ENCODE data around the gene ATP2B3. TPM values are rescaled to one million over a fixed set of nuclear protein-coding genes. Genes with fewer than 3 reads are reported as not detected.

ATP2B3 gene
- polyA plus RNA-seq, 1 donor from 2014 or later, result not detected

DNA sequence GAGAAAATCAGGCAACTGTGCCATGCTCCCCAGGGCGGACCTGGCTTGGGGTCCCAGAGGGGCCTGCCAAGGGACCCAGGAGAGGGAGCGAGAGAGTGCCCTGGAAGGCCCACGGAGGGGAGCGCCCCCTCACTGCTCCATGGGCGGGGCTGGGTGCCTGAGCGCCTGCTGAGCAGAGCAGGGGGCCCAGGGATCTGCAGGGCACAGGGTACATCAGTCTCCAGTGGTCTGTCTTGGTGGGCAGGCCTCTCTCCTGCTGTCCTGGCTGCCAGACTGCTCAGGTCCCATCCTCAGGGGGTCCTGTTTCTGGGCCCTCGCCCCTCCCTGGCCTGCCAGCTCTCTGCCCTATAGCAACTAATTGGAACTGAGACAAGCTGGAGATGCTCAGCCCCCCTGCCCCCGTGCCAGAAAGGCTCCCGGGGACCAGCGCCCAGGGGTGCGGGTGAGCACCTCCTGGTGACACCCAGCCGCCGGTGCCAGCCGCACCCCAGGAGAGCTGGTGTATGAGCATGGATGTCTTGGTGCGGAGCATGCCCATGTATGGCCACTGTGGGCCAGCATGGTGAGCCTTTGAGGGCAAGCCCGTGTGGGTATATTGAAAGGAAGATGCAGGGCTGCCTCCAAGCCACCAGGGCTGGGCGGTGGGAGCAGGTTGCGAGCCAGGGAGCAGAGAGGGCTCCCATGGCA lies 21.4 kb upstream of the ATP2B3 start:
- Mint-ChIP-seq H3K27ac (no peak overlapping the region), H3K9me3 (peaks cover 0 to 2% (median 0%) of the 10 kb centered on the region in 3 donors), H3K36me3 (no peaks in the 10 kb centered on the region), H3K4me1 (no peaks in the 10 kb centered on the region), H3K27me3 (peaks cover 2% of the 10 kb centered on the region), H3K4me3 (no peak overlapping the region)

DNA sequence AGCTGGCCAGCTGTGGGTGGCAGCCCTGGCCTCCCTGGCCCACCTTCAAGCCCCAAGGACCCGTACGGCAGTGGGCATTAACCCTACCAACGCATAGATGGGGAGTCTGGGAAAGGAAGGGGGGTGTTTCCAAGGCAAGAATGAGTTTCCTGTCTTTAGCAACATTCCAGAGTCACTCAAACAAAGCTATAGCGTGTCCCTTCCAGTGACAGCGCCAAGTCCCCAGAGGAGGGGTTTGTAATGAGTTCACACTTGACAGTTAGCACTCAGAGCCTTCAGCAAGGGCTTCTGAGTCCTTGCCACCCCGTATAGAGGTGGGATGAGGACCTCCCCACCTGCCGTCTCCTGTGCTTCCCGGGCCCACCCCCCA lies 20.9 kb upstream of the ATP2B3 start:
- no peak overlapping the region for H3K4me3 Mint-ChIP-seq
- H3K36me3 Mint-ChIP-seq, result no peaks in the 10 kb centered on the region
- no peaks in the 10 kb centered on the region for H3K4me1 Mint-ChIP-seq

DNA sequence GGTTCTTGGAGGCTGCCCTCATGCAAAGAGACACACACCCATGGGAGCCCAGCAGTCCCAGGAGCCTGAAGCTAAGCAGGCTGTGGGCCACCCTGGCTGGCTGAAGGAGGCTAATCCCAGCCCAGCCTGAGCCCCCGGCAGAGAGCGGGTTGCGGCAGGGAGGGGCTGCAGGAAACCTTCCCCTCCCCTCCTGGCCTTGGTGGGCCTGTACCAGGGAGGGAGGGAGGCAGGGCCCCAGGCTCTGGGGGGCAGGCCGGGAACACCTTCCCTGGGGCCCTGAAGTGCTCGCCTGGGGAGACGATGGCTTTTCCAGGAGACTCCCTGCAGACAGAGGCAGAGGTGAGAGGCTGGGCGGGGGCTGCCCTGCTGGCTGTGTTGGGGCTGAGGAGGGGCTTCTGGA lies 19.0 kb upstream of the ATP2B3 start:
- Mint-ChIP-seq H3K9me3 (peaks cover 0 to 2% (median 0%) of the 10 kb centered on the region in 3 donors), H3K27ac (no peak overlapping the region), H3K4me3 (no peak overlapping the region), H3K27me3 (no peaks in the 10 kb centered on the region), H3K36me3 (no peaks in the 10 kb centered on the region), H3K4me1 (no peaks in the 10 kb centered on the region)

More for the DNA sequence above, 20.9 kb upstream of the ATP2B3 start:
- Mint-ChIP-seq H3K9me3 (peaks cover 0 to 2% (median 0%) of the 10 kb centered on the region in 3 donors), H3K27me3 (peaks cover 2% of the 10 kb centered on the region), H3K27ac (no peak overlapping the region)

DNA sequence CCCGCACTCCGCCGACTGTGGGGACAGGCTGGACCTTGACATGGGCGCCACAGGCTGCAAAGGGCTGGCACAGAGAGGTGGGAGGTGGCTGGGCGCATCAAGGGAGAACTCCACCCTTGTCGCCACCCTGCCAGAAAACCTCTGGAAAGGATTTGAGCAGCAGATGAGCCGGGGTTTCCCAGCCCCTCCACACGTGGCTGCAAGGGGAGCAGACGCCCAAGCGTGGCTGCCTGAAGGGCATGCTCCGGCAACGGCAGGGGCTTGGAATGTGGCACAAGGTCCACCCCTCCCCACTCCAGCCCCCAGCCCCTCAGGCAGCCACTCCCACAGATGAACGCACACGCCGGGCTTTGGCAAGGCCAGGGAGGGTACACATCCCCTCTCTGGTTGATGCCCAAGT lies 18.1 kb upstream of the ATP2B3 start:
- peaks cover 0 to 2% (median 0%) of the 10 kb centered on the region in 3 donors for H3K9me3 Mint-ChIP-seq
- no peak overlapping the region for H3K27ac Mint-ChIP-seq
- no peaks in the 10 kb centered on the region for H3K36me3 Mint-ChIP-seq
- H3K27me3 Mint-ChIP-seq, result no peaks in the 10 kb centered on the region
- no peaks in the 10 kb centered on the region for H3K4me1 Mint-ChIP-seq
- H3K4me3 Mint-ChIP-seq, result no peak overlapping the region

DNA sequence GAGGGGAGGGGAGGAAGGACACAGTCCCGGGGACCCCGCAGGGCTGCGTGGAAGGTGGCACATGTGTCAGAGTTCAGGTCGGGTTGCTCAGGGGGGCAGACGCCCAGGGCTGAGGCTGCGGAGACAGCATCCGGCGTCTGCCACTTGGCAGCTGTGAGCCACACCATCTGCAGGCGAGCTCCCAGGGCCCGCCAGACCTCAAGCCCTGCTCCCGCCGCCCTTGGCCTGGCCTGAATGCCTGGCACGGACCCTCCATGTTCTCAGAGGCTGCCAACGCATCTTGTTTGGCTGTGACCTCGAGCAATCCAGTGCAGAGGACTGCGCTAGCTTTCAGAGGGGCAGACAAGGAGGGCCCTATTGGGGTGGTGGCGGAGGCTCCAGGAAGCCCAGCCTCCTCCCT lies 17.6 kb upstream of the ATP2B3 start:
- Mint-ChIP-seq H3K27ac (no peak overlapping the region), H3K4me1 (no peaks in the 10 kb centered on the region), H3K9me3 (peaks cover 0 to 2% (median 0%) of the 10 kb centered on the region in 3 donors), H3K36me3 (no peaks in the 10 kb centered on the region), H3K4me3 (no peak overlapping the region), H3K27me3 (no peaks in the 10 kb centered on the region)

DNA sequence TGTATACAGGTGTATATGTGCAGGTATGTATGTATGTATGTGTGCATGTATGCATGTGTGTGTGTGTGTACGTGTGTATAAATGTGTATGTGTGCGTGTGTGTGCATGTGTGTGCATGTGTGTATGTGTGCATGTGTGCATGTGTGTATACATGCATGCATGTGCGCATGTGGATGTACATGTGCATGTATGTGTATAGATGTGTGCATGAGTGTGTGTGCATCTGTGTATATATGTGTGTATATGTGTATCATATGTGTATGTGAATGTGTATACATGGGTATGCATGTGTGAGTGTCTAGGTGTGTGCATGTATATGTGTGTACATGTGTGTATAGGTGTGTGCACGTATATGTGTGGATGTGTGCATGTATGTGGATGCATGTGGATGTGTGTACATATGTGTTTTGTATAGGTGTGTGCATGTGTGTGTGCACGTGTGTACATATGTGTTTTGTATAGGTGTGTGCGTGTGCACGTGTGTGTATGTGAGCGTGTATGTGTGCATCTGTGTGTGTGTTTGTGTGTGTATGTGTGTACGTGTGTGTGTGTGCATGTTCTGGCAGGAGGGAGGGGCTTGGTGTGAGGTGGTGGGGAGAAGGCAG lies 16.7 kb upstream of the ATP2B3 start:
- Mint-ChIP-seq H3K27me3 (no peaks in the 10 kb centered on the region), H3K27ac (no peak overlapping the region), H3K4me3 (no peak overlapping the region), H3K9me3 (peaks cover 0 to 2% (median 0%) of the 10 kb centered on the region in 3 donors), H3K36me3 (no peaks in the 10 kb centered on the region), H3K4me1 (no peaks in the 10 kb centered on the region)

DNA sequence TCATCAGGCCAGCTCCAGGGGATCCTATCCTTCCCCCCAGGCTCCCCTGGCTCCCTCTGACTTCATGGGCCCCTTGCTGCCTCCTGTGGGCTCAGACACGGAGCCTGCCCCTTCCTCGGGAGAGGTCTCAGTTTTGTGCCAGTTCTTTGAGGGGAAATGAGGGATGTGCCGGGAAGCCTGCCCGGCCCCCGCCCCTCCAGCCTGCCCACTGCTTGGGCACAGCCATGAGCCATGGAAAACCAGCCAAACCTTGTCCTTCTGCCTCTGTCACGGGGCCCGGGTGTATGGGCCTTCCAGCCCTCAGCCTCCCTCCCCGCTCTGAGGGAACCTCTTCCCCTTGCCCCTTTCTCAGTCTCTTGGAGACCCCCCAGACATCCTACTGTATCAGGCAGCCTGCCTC lies 15.9 kb upstream of the ATP2B3 start:
- no peaks in the 10 kb centered on the region for H3K4me1 Mint-ChIP-seq
- H3K27me3 Mint-ChIP-seq, result no peaks in the 10 kb centered on the region
- H3K27ac Mint-ChIP-seq, result no peak overlapping the region
- H3K36me3 Mint-ChIP-seq, result no peaks in the 10 kb centered on the region
- peaks cover 0 to 2% (median 0%) of the 10 kb centered on the region in 3 donors for H3K9me3 Mint-ChIP-seq
- H3K4me3 Mint-ChIP-seq, result no peak overlapping the region

DNA sequence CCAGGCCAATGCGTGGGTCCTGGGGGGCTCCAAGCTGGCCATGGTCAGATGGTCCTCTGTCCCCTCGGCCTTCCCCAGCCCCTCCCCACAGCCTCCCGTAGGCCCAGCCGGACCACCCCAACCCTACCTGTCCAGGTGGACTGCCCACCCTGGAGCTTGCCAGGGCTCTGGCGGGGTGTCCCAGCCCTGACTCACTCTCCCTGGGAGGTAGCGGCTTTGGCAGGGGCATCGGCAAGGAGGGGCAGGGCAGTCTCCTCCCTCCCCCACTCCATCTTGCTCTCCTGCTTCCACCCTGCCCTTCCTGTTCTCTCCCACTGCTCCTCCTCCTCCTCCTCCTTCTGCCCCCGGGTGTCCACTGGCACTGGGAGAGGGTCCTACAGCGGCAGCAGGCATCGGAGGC lies 15.3 kb upstream of the ATP2B3 start:
- Mint-ChIP-seq H3K4me3 (no peak overlapping the region), H3K4me1 (no peaks in the 10 kb centered on the region), H3K27ac (no peak overlapping the region), H3K36me3 (no peaks in the 10 kb centered on the region), H3K9me3 (peaks cover 0 to 2% (median 0%) of the 10 kb centered on the region in 3 donors), H3K27me3 (no peaks in the 10 kb centered on the region)

DNA sequence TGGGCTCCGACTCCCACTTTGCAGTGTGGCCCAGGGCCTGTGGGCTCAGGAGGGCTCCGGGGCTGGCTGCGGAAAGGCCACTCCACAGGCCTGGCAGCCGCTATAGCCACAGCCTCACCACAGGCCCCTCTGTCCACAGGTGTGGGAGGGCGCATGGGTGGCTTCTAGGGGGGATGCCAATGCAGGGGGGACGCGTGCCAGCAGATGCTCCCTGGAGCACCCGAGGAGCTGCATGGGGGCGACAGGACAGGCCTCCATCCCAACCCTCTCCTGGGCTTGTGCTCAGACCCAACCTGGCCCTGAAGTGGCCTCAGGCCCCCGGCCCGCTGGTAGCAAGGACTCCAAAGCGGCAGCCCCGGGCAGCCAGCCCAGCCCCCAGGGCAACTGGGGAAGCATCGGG lies 14.6 kb upstream of the ATP2B3 start:
- Mint-ChIP-seq H3K4me1 (peaks cover 0 to 2% (median 0%) of the 10 kb centered on the region in 3 donors), H3K27me3 (peaks cover 3% of the 10 kb centered on the region), H3K9me3 (peaks cover 0 to 2% (median 0%) of the 10 kb centered on the region in 3 donors), H3K36me3 (no peaks in the 10 kb centered on the region), H3K4me3 (no peak overlapping the region), H3K27ac (no peak overlapping the region)

DNA sequence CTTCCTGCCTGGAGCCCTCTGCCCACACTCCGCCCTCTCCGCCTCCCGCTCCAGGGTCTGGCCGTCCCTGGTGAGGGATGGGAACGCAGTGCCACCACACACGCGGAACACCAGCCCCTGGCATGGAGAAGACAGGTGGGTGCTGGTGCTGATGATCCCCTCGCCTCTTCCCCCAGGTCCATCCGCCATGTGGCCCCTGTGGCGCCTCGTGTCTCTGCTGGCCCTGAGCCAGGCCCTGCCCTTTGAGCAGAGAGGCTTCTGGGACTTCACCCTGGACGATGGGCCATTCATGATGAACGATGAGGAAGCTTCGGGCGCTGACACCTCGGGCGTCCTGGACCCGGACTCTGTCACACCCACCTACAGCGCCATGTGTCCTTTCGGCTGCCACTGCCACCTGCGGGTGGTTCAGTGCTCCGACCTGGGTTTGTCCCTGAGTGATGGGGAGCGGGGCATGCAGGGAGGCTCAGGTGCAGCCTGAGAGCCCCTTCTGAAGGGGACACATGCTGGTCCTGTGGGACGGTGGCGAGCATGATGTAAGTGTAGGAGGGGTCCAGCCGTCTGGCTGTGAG lies 12.9 kb upstream of the ATP2B3 start:
- H3K4me3 Mint-ChIP-seq, result no peak overlapping the region
- H3K27ac Mint-ChIP-seq, result no peak overlapping the region
- H3K27me3 Mint-ChIP-seq, result peaks cover 3% of the 10 kb centered on the region
- no peaks in the 10 kb centered on the region for H3K36me3 Mint-ChIP-seq
- peaks cover 0 to 2% (median 0%) of the 10 kb centered on the region in 3 donors for H3K4me1 Mint-ChIP-seq
- peaks cover 0 to 2% (median 0%) of the 10 kb centered on the region in 3 donors for H3K9me3 Mint-ChIP-seq

DNA sequence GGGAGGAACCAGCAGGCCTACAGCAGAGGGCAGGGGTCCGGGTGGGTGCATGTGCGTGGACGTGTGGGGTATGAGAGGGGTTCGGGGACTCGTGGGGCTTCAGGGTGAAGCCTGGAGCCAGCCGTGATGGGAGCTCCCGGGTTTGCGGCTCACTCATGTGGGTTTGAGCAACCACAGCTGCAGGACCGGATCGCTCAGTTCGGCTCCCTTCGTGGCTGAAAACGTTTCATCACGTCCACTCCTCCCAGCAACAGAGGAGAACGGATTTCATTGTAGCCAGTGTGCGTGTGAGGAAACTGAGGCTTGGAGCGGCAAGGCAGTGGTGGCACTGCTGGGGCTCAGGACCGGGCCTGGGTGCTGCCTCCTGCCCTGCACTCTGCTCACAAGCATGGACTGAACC lies 12.1 kb upstream of the ATP2B3 start:
- Mint-ChIP-seq H3K27ac (no peak overlapping the region), H3K9me3 (peaks cover 0 to 2% (median 0%) of the 10 kb centered on the region in 3 donors), H3K4me1 (peaks cover 0 to 2% (median 0%) of the 10 kb centered on the region in 3 donors), H3K27me3 (peaks cover 3% of the 10 kb centered on the region), H3K36me3 (no peaks in the 10 kb centered on the region), H3K4me3 (no peak overlapping the region)

DNA sequence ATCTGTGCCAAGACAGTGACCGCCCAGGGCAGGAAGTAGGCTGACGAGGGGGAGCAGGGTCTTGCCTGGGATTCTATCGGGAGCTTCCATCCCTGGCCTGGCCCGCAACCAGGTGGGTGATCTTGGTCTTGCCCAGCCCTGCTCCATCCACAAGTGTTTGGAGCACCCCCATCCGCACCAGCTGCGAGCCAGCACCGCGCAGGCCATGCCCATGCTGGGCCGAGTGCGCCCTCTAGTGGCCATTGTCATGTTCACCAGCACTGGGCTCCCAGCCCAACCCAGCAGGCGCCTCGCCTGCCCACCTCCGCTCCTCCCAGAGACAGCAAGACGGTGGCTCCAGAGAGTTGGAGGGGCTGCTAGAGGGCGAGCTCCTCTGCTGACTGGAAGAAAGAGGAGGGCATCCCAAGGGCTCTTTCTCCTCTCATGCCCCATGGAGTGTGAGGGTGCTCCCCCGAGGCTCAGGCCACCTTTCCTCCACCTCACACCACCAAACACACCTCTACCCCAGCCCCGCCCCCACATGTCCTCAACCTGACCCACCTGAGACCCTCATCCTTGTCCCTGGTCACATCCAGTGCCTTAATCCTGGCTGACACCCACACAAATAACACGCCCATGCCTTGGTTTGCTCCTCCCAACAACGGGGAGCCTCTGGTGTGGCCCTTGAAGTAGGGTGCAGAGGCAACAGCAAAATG lies 9.8 kb upstream of the ATP2B3 start:
- Mint-ChIP-seq H3K4me3 (no peak overlapping the region), H3K9me3 (peaks cover 0 to 2% (median 0%) of the 10 kb centered on the region in 3 donors), H3K27me3 (peaks cover 3% of the 10 kb centered on the region), H3K27ac (peak overlapping the region in 1 of 3 donors; percentile 82), H3K36me3 (no peaks in the 10 kb centered on the region), H3K4me1 (peaks cover 0 to 2% (median 0%) of the 10 kb centered on the region in 3 donors)

DNA sequence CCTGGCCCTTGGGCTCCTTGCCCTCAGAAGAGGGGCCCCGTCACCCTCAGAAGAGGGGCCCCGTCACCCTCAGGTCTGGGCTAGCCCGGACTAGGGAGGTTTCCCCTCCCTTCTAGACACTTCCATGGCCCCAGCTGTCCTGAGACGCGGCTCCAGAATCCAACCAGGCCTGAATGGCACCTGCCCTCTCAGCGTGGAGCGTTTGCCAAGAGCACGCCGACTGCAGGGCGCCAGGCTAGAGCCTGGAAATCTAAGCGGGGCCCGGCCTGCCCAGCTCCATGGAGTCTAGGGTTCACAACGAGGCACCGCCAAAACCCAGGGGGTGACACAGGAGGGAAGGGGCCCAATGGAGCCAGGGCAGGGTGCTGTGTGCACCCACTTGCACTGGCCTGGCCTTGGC lies 7.8 kb upstream of the ATP2B3 start:
- H3K4me3 Mint-ChIP-seq, result no peak overlapping the region
- H3K27ac Mint-ChIP-seq, result peak overlapping the region in 1 of 3 donors; percentile 35
- peaks cover 0 to 2% (median 0%) of the 10 kb centered on the region in 3 donors for H3K9me3 Mint-ChIP-seq
- peaks cover 3% of the 10 kb centered on the region for H3K27me3 Mint-ChIP-seq
- H3K4me1 Mint-ChIP-seq, result peaks cover 0 to 2% (median 0%) of the 10 kb centered on the region in 3 donors
- H3K36me3 Mint-ChIP-seq, result no peaks in the 10 kb centered on the region

DNA sequence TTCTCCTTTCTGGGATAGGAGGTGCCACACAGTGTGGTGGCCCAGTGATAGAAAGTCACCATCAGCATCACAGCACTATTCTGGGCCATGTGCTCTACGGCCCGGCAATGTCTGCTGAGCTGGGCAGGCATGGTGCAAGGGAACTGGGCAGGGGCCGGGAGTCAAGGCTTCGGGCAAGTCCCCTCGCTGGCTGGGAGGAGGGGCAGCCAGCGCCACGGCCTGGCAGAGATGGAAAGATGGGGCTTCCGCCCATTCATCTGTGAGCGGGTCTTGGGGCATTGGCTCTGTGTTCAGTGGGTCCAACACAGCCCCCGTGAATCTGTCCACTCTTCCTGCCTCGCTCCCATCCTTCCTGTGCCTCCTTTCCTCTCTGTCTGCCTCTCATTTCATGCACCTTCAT lies 7.1 kb upstream of the ATP2B3 start:
- Mint-ChIP-seq H3K4me1 (peaks cover 0 to 2% (median 0%) of the 10 kb centered on the region in 3 donors), H3K27ac (no peak overlapping the region), H3K27me3 (peaks cover 3% of the 10 kb centered on the region), H3K4me3 (no peak overlapping the region), H3K36me3 (no peaks in the 10 kb centered on the region), H3K9me3 (peaks cover 0 to 2% (median 0%) of the 10 kb centered on the region in 3 donors)
